ENCODE data around the gene NPIPA7.
"Not testable (repeated sequence)": the region's sequence is repeated elsewhere in the genome, so short reads cannot be mapped to it uniquely, and the experiment has no call there.

Gene NPIPA7

GRCh38 chr16:16378840-16379239, at the start of gene NPIPA7:
TSS of gene NPIPA7 (plus strand) at chr16:16379140. CDS start at chr16:16379245, 105 bp downstream.
- not testable (repeated sequence) for FAIRE-seq

DNA sequence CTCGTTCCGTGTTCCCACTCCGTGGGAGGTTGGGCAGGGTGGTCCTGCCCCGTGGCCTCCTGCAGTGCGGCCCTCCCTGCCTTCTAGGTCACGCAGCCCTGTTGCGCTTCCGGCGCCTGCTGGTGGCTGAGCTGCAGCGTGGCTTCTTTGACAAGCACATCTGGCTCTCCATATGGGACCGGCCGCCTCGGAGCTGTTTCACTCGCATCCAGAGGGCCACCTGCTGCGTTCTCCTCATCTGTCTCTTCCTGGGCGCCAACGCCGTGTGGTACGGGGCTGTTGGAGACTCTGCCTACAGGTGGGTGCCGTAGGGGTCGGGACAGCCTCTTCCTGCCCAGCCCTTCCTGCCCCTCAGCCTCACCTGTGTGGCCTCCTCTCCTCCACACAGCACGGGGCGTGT, 47.5 kb upstream of the NPIPA7 start:
- FAIRE-seq, result not testable (repeated sequence)

DNA sequence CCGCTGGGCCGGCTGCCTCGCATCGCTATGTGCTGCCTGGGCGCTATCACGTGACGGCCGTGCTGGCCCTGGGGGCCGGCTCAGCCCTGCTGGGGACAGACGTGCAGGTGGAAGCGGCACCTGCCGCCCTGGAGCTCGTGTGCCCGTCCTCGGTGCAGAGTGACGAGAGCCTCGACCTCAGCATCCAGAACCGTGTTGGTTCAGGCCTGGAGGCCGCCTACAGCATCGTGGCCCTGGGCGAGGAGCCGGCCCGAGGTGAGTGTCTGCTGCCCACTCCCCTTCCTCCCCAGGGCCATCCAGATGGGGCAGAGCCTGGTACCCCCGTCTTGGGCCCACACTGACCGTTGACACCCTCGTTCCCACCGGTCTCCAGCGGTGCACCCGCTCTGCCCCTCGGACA, 21.4 kb upstream of the NPIPA7 start:
- FAIRE-seq, result not testable (repeated sequence)

- FAIRE-seq, result not testable (repeated sequence)
Observed at GRCh38 chr16:16358539-16359240, 20.2 kb upstream of the NPIPA7 start.

GRCh38 chr16:16363595-16363994, 15.3 kb upstream of the NPIPA7 start:
- FAIRE-seq, result not testable (repeated sequence)

DNA sequence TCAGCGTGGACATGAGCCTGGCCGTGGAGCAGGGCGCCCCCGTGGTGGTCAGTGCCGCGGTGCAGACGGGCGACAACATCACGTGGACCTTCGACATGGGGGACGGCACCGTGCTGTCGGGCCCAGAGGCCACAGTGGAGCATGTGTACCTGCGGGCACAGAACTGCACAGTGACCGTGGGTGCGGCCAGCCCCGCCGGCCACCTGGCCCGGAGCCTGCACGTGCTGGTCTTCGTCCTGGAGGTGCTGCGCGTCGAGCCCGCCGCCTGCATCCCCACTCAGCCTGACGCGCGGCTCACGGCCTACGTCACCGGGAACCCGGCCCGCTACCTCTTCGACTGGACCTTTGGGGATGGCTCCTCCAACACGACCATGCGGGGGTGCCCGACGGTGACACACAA, 14.8 kb upstream of the NPIPA7 start:
- FAIRE-seq, result not testable (repeated sequence)

- FAIRE-seq, result not testable (repeated sequence)
Observed at GRCh38 chr16:16364701-16365100, 14.2 kb upstream of the NPIPA7 start.

- not testable (repeated sequence) for FAIRE-seq
Observed at GRCh38 chr16:16365319-16365718, 13.6 kb upstream of the NPIPA7 start.

- FAIRE-seq, result not testable (repeated sequence)
Observed at GRCh38 chr16:16365851-16366250, 13.1 kb upstream of the NPIPA7 start.

DNA sequence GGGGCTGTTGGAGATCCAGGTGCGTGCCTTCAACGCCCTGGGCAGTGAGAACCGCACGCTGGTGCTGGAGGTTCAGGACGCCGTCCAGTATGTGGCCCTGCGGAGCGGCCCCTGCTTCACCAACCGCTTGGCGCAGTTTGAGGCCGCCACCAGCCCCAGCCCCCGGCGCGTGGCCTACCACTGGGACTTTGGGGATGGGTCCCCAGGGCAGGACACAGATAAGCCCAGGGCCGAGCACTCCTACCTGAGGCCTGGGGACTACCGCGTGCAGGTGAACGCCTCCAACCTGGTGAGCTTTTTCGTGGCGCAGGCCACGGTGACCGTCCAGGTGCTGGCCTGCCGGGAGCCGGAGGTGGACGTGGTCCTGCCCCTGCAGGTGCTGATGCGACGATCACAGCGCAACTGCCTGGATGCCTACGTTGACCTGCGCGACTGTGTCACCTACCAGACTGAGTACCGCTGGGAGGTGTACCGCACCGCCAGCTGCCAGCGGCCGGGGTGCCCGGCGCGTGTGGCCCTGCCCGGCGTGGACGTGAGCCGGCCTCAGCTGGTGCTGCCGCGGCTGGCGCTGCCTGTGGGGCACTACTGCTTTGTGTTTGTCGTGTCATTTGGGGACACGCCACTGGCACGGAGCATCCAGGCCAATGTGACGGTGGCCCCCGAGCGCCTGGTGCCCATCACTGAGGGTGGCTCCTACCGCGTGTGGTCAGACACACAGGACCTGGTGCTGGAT, 12.2 kb upstream of the NPIPA7 start:
- not testable (repeated sequence) for FAIRE-seq

DNA sequence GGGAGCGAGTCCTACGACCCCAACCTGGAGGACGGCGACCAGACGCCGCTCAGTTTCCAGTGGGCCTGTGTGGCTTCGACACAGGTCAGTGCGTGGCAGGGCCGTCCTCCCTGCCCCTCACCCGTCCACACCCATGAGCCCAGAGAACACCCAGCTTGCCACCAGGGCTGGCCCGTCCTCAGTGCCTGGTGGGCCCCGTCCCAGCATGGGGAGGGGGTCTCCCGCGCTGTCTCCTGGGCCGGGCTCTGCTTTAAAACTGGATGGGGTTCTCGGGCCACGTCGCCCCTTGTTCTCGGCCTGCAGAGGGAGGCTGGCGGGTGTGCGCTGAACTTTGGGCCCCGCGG, 11.7 kb upstream of the NPIPA7 start:
- FAIRE-seq, result not testable (repeated sequence)

- not testable (repeated sequence) for FAIRE-seq
Observed at GRCh38 chr16:16369081-16369856, 9.7 kb upstream of the NPIPA7 start.

GRCh38 chr16:16371136-16371735, 7.7 kb upstream of the NPIPA7 start:
- not testable (repeated sequence) for FAIRE-seq

- FAIRE-seq, result not testable (repeated sequence)
Observed at GRCh38 chr16:16374192-16374591, 4.7 kb upstream of the NPIPA7 start.

DNA sequence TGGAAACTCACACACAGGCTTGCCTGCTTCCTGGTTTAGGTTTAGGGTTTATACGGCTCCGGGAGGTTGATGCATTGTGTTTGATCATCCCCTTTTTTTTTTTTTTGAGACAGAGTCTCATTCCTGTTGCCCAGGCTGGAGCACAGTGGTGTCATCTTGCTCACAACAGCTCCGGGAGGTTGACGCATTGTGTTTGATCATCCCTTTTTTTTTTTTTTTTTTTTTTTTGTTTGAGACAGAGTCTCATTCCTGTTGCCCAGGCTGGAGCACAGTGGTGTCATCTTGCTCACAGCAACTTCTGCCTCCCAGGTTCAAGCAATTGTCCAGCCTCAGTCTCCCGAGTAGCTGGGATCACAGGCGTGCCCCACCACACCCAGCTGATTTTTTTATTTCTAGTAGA, 20.7 kb downstream of the NPIPA7 start:
- not testable (repeated sequence) for FAIRE-seq

DNA sequence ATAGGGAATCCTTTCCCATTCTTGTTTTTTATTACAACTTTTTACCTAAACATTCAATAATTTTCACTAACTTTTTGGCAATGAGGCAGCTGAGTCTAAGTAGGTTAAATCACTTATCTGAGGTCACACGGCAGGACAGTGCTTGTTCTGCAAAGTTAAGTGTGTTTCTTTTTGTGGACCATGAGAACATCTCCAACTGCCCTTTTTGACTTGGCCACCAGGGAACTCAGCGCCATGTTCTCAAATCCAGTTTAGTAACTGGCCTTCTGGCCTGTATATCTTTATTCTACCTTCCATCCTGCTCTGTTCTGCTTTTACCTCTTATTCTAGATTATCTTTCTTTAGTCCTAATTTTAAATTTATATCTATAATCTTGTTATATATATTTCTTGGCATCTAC, 23.4 kb downstream of the NPIPA7 start:
- FAIRE-seq, result not testable (repeated sequence)

DNA sequence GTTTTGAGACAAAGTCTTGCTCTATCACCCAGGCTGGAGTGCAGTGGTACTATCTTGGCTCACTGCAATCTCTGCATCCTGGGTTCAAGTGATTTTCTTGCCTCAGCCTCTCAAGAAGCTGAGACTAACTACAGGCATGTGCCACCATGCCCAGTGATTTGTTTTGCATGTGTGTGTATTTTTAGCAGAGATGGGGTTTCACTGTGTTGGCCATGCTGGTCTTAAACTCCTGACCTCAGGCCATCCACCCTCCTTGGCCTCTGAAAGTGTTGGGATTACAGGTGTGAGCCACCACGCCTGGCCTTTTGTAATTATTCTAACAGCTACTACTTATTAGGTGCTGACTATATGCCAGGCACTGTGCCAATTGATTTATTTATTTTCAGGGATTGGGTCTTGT, 25.3 kb downstream of the NPIPA7 start:
- FAIRE-seq, result not testable (repeated sequence)

- not testable (repeated sequence) for FAIRE-seq
Observed at GRCh38 chr16:16405421-16405820, 26.5 kb downstream of the NPIPA7 start.

- not testable (repeated sequence) for FAIRE-seq
Observed at GRCh38 chr16:16408430-16408829, 29.5 kb downstream of the NPIPA7 start.

- not testable (repeated sequence) for FAIRE-seq
Observed at GRCh38 chr16:16413773-16414172, 34.8 kb downstream of the NPIPA7 start.

DNA sequence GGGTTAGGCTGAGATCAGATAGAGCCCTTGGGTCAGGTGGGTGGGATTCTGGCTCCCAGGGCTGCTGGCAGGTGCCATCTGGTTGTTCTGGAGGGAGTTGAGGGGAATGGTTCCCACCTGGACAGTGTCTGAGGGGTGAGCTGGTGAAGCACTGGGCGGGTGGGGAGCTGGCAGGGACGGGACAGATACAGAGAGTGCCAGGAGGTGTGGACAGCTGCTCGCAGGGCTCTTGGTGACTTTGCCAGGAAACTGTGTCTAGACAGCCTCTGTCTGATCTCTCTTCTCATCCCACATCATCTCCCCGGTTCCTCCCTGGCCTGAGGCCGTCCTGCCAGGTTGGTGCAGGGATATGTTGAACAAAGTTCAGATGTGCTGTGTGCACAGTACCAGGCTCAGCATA, 38.1 kb downstream of the NPIPA7 start:
- FAIRE-seq, result not testable (repeated sequence)

GRCh38 chr16:16417914-16418544, 39.1 kb downstream of the NPIPA7 start:
- FAIRE-seq, result not testable (repeated sequence)

Measured in colon (tissue), 2 donors.